ENCODE results near the gene BSPRY.

Gene BSPRY

GRCh38 chr9:113390192-113390960, 41.0 kb downstream of the BSPRY start:
- in situ Hi-C loops (cut with HindIII; ENCODE audit: low sequenced_read_pairs), result no loop called here
- TF ChIP-seq, protein P1, sequence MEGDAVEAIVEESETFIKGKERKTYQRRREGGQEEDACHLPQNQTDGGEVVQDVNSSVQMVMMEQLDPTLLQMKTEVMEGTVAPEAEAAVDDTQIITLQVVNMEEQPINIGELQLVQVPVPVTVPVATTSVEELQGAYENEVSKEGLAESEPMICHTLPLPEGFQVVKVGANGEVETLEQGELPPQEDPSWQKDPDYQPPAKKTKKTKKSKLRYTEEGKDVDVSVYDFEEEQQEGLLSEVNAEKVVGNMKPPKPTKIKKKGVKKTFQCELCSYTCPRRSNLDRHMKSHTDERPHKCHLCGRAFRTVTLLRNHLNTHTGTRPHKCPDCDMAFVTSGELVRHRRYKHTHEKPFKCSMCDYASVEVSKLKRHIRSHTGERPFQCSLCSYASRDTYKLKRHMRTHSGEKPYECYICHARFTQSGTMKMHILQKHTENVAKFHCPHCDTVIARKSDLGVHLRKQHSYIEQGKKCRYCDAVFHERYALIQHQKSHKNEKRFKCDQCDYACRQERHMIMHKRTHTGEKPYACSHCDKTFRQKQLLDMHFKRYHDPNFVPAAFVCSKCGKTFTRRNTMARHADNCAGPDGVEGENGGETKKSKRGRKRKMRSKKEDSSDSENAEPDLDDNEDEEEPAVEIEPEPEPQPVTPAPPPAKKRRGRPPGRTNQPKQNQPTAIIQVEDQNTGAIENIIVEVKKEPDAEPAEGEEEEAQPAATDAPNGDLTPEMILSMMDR (IDR thresholded peaks at IDR 0.05; ENCODE audit: low read depth, low read length), result no peak
- no peak for DNase-seq (ENCODE audit: low read depth, low spot score)
- no peak overlapping the region for H3K4me3 ChIP-seq (ENCODE audit: low read depth, low read length)

DNA sequence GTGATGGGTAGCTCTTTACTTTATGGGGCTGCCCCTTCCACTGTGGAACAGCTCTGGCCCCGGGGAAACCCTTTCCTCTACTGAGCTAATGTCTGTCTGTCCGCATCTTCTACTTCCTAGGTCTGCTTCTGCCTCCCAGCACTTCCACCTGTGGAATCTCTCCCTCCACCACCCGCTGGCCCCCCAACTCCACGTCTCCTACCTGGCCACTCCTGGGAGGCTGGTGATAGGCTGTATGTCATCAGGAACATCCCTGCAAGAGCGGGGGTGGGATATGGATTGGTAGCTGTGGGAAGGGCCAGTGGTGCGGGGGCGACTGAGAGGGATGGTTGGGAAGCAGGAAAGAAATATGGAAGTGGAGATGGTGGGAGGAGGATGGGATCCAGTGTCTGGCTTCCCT, 42.6 kb downstream of the BSPRY start:
- TF ChIP-seq, protein P1 (IDR thresholded peaks at IDR 0.05; ENCODE audit: low read depth, low read length), result no peak
- no peak overlapping the region for H3K4me3 ChIP-seq (ENCODE audit: low read depth, low read length)
- in situ Hi-C loops (cut with HindIII; ENCODE audit: low sequenced_read_pairs), result no loop called here
- no peak for DNase-seq (ENCODE audit: low read depth, low spot score)

DNA sequence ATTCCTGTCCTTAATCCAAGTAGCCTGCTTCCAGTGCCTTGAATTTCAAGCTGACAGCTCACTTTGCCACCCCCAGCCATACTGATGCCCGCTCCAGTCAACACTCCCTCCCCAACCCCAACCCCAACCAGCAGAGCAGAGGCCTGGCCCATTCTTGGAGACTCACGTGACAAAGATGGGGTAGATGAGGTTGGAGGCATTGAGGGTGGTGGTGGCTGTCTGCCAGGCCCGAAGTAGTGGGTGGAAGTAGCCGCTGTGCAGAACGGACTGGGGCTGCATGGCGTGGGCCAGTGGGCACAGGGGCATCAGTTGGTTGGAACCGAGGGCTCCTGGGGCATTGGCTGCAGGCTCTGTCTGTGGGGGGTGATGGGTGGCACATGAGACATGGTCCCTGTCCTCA, 43.9 kb downstream of the BSPRY start:
- H3K4me3 ChIP-seq (ENCODE audit: low read depth, low read length), result no peak overlapping the region
- in situ Hi-C loops (cut with HindIII; ENCODE audit: low sequenced_read_pairs), result no loop called here
- DNase-seq (ENCODE audit: low read depth, low spot score), result no peak
- TF ChIP-seq, protein P1 (IDR thresholded peaks at IDR 0.05; ENCODE audit: low read depth, low read length), result no peak

DNA sequence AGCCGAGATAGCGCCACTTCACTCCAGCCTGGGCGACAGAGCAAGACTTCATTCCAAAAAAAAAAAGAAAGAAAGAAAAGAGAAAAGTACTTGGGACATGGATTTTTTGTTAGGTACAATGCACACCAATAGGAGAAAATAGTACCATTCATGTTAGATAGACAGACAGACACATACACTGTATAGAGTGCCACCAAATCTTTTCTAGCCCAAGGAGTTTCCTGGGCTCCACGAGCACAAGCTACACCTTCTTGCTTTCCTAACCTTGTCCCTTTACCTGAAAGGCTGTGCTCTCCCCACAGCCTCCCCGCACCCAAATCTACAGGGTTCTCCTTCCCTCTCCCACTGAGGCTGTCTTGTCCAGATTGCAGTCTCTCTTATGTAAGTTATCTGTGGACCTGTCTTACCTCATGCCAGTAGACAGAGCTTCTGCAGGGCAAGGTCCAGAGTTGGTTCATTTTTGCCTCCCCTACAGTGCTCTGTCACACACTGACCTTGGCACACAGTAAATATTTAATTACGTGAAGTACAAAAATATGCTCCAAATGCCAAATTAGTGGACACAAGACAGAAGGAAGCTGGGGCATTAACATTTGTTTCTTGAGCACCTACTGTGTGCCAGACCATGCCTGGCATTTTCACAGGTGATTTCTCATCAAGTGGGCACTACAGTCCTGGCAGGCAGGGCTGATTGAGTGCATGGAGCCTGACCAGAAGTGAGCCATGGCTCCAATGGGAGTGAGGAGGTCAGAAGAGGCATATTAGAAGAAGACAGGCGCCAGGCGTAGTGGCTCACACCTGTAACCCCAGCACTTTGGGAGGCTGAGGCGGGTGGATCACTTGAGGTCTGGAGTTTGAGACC, 45.9 kb downstream of the BSPRY start:
- TF ChIP-seq, protein P1 (IDR thresholded peaks at IDR 0.05; ENCODE audit: low read depth, low read length), result no peak
- H3K4me3 ChIP-seq (ENCODE audit: low read depth, low read length), result no peak overlapping the region
- DNase-seq (ENCODE audit: low read depth, low spot score), result no peak
- in situ Hi-C loops (cut with HindIII; ENCODE audit: low sequenced_read_pairs), result no loop called here

- DNase-seq (ENCODE audit: low read depth, low spot score), result no peak
- no peak overlapping the region for H3K4me3 ChIP-seq (ENCODE audit: low read depth, low read length)
- TF ChIP-seq, protein P1 (IDR thresholded peaks at IDR 0.05; ENCODE audit: low read depth, low read length), result no peak
- in situ Hi-C loops (cut with HindIII; ENCODE audit: low sequenced_read_pairs), result no loop called here
These were observed 47.9 kb downstream of the BSPRY start for GRCh38 chr9:113397203-113397631.

GRCh38 chr9:113398796-113399195, 49.5 kb downstream of the BSPRY start:
- in situ Hi-C loops (cut with HindIII; ENCODE audit: low sequenced_read_pairs), result no loop called here
- H3K4me3 ChIP-seq (ENCODE audit: low read depth, low read length), result no peak overlapping the region
- peak; percentile 39 for DNase-seq (ENCODE audit: low read depth, low spot score)
- TF ChIP-seq, protein P1 (IDR thresholded peaks at IDR 0.05; ENCODE audit: low read depth, low read length), result no peak

Data from astrocyte of the spinal cord (primary cell).